Upper lobe of left lung (tissue), 6 donors: ENCODE data around the gene OR10A6. TPM values are rescaled to one million over a fixed set of nuclear protein-coding genes. Genes with fewer than 3 reads are reported as not detected.

ENCODE experiments used
- ATAC-seq, 2 donors: fragments of 200-7000 bp; cut with Tn5 transposase; one replicate each; pipeline ENCODE4 v1.9.1; 2022; ENCODE audit warnings: mild to moderate bottlenecking in 2 of 2, moderate library complexity in 2 of 2; ENCODE audit not compliant: low FRiP score in 2 of 2
- DNase-seq, 2 donors: peaks; one replicate each; pipeline ENCODE4 v3.0.0-alpha.2; 2019 to 2020
- H3K27ac ChIP-seq, 4 donors: fragments of 200-600 bp; sonication (generic); one replicate each; pipeline ENCODE4 v1.5.1; 2016 to 2019
- H3K27me3 ChIP-seq, 4 donors: fragments of 200-600 bp; sonication (generic); one replicate each; pipeline ENCODE4 v1.5.1; 2017 to 2019
- H3K36me3 ChIP-seq, 4 donors: fragments of 200-600 bp; sonication (generic); one replicate each; pipeline ENCODE4 v1.5.1; 2016 to 2019
- H3K4me1 ChIP-seq, 4 donors: fragments of 200-600 bp; sonication (generic); one replicate each; pipeline ENCODE4 v1.5.1; 2018 to 2019
- H3K4me3 ChIP-seq, 4 donors: fragments of 200-600 bp; sonication (generic); one replicate each; pipeline ENCODE4 v1.5.1; 2017 to 2019; ENCODE audit warnings: mild to moderate bottlenecking in 2 of 4, moderate library complexity in 1 of 4
- H3K9me3 ChIP-seq, 4 donors: fragments of 200-600 bp; sonication (generic); one replicate each; pipeline ENCODE4 v1.5.1; 2018 to 2019
- CTCF ChIP-seq, 6 experiments: fragments of 450-650 bp in 4 of 6; fragments of 200-600 bp in 2 of 6; sonication (generic) in 2 of 6; IDR thresholded peaks; one replicate each; pipeline ENCODE4 v1.5.1; 2016 to 2019; ENCODE audit warnings: antibody characterized with exemption in 6 of 6
- EP300 ChIP-seq, 4 donors: sonication (generic); formaldehyde crosslinking; IDR thresholded peaks; one replicate each; pipeline ENCODE4 v1.5.1; 2017; ENCODE audit warnings: antibody characterized with exemption in 4 of 4, control low read depth in 2 of 4
- POLR2A ChIP-seq, 4 donors: fragments of 450-650 bp; IDR thresholded peaks; one replicate each; pipeline ENCODE4 v1.5.1; 2016 to 2017; ENCODE audit warnings: antibody characterized with exemption in 4 of 4, mild to moderate bottlenecking in 2 of 4
- POLR2AphosphoS5 ChIP-seq, 2 donors: sonication (generic); formaldehyde crosslinking; IDR thresholded peaks; one replicate each; pipeline ENCODE4 v1.5.1; 2017; ENCODE audit warnings: antibody characterized with exemption in 2 of 2
- WGBS, 2 donors: methylation state at CpG; one replicate each; pipeline ENCODE4 v1.1.5; 2017 to 2018; 5-methylcytosine and 5-hydroxymethylcytosine counted together
- total RNA-seq, 6 donors: library from RNA; depleted of rRNA in 4 of 6; stranded (reverse); fragments of >200 nt in 4 of 6; gene quantifications; one replicate each; pipeline versions ENCODE4 v1.1.0 to v1.2.1, GENCODE V29; 2016 to 2021
- donor health status: DM: no; HTN: no; CAD: no; lungs with moderate emphysema.
- donor health status: DM: no; HTN: yes; CAD: no; lungs with severe emphysema.

The OR10A6 gene
- total RNA-seq, 6 donors from 2014 or later, result not detected

GRCh38 chr11:7941608-7942007 lies 10.5 kb upstream of the OR10A6 start, which contains the start of gene OR10A3:
Gene OR10A3, minus strand, starts transcription at chr11:7941708. Its CDS starts 2,188 bp downstream, at chr11:7939520.
- no peak within 1 kb of the TSS for H3K27ac ChIP-seq
- H3K27me3 ChIP-seq, result no peaks in the 10 kb centered on the region
- WGBS, 2 donors, result 77 to 79% methylated on average over 2 of the region's 2 CpGs
- ATAC-seq (no peak), DNase-seq (no peak)
- H3K9me3 ChIP-seq, result peaks cover 8 to 23% (median 10%) of the 10 kb centered on the region in 4 donors
- no peak within 1 kb of the TSS for H3K4me3 ChIP-seq
- no peaks in the 10 kb centered on the region for H3K4me1 ChIP-seq
- H3K36me3 ChIP-seq, result no peaks in the 10 kb centered on the region
- no peak for TF ChIP-seq CTCF (IDR thresholded peaks at IDR 0.05)
- no peak for TF ChIP-seq EP300 (IDR thresholded peaks at IDR 0.05)
- TF ChIP-seq POLR2A (IDR thresholded peaks at IDR 0.05), result no peak
- no peak for TF ChIP-seq POLR2AphosphoS5 (IDR thresholded peaks at IDR 0.05)

- H3K27me3 ChIP-seq, result no peaks in the 10 kb centered on the region
- peaks cover 8 to 23% (median 10%) of the 10 kb centered on the region in 4 donors for H3K9me3 ChIP-seq
- ATAC-seq (no peak), DNase-seq (no peak)
- H3K4me1 ChIP-seq, result no peaks in the 10 kb centered on the region
- H3K36me3 ChIP-seq, result no peaks in the 10 kb centered on the region
- WGBS, 2 donors, result 56 to 74% methylated on average over 5 of the region's 5 CpGs
- TF ChIP-seq POLR2A (IDR thresholded peaks at IDR 0.05) (no peak), POLR2AphosphoS5 (IDR thresholded peaks at IDR 0.05) (no peak), EP300 (IDR thresholded peaks at IDR 0.05) (no peak), CTCF (IDR thresholded peaks at IDR 0.05) (no peak)
- H3K27ac ChIP-seq, result no peak overlapping the region
- no peak overlapping the region for H3K4me3 ChIP-seq
These were observed 10.1 kb upstream of the OR10A6 start for GRCh38 chr11:7941146-7941545.

GRCh38 chr11:7936615-7937014 lies 5.5 kb upstream of the OR10A6 start:
- no peak for DNase-seq
- Histone ChIP-seq H3K36me3 (no peaks in the 10 kb centered on the region), H3K27me3 (no peaks in the 10 kb centered on the region), H3K4me1 (no peaks in the 10 kb centered on the region), H3K4me3 (no peak overlapping the region), H3K27ac (no peak overlapping the region), H3K9me3 (no peaks in the 10 kb centered on the region)
- 13 to 33% methylated on average over 1 of the region's 1 CpG for WGBS, 2 donors
- ATAC-seq, result no peak
- TF ChIP-seq EP300 (IDR thresholded peaks at IDR 0.05) (no peak), CTCF (IDR thresholded peaks at IDR 0.05) (no peak)

GRCh38 chr11:7927635-7928034 lies 3.4 kb downstream of the OR10A6 start:
- H3K36me3 ChIP-seq, result no peaks in the 10 kb centered on the region
- WGBS, 2 donors, result 79 to 90% methylated on average over 6 of the region's 6 CpGs
- H3K27me3 ChIP-seq, result no peaks in the 10 kb centered on the region
- H3K4me3 ChIP-seq, result no peak overlapping the region
- DNase-seq (no peak), ATAC-seq (no peak)
- no peaks in the 10 kb centered on the region for H3K4me1 ChIP-seq
- TF ChIP-seq POLR2AphosphoS5 (IDR thresholded peaks at IDR 0.05) (no peak), POLR2A (IDR thresholded peaks at IDR 0.05) (no peak), EP300 (IDR thresholded peaks at IDR 0.05) (no peak), CTCF (IDR thresholded peaks at IDR 0.05) (no peak)
- H3K9me3 ChIP-seq, result no peaks in the 10 kb centered on the region
- no peak overlapping the region for H3K27ac ChIP-seq

- Histone ChIP-seq H3K27ac (no peak overlapping the region), H3K9me3 (no peaks in the 10 kb centered on the region), H3K4me3 (no peak overlapping the region), H3K27me3 (no peaks in the 10 kb centered on the region), H3K36me3 (no peaks in the 10 kb centered on the region), H3K4me1 (no peaks in the 10 kb centered on the region)
- 57 to 59% methylated on average over 2 of the region's 2 CpGs for whole genome bisulfite sequencing, 2 donors
- ATAC-seq (no peak), DNase-seq (no peak)
- no peak for TF ChIP-seq CTCF (IDR thresholded peaks at IDR 0.05)
- no peak for TF ChIP-seq POLR2AphosphoS5 (IDR thresholded peaks at IDR 0.05)
- TF ChIP-seq EP300 (IDR thresholded peaks at IDR 0.05), result no peak
- TF ChIP-seq POLR2A (IDR thresholded peaks at IDR 0.05), result no peak
These were observed 6.5 kb downstream of the OR10A6 start for GRCh38 chr11:7924536-7924935.
